ENCODE data around the gene SSTR1. TPM values are rescaled to one million over a fixed set of nuclear protein-coding genes. Genes with fewer than 3 reads are reported as not detected.

SSTR1 gene
- total RNA-seq, 2 experiments from 2014 or later = not detected

- H3K4me1 Mint-ChIP-seq = peaks cover 5% of the 10 kb centered on the region
- no peak overlapping the region for H3K4me3 Mint-ChIP-seq
- H3K27me3 Mint-ChIP-seq = no peaks in the 10 kb centered on the region
- H3K36me3 Mint-ChIP-seq = no peaks in the 10 kb centered on the region
- H3K9me3 Mint-ChIP-seq = no peaks in the 10 kb centered on the region
- no peak overlapping the region for H3K27ac Mint-ChIP-seq
- DNase-seq = no peak
Observed at GRCh38 chr14:38197784-38198335, 9.8 kb upstream of the SSTR1 start.

- Mint-ChIP-seq H3K27ac (no peak overlapping the region), H3K4me1 (peaks cover 5% of the 10 kb centered on the region), H3K9me3 (no peaks in the 10 kb centered on the region), H3K4me3 (no peak overlapping the region), H3K36me3 (no peaks in the 10 kb centered on the region), H3K27me3 (no peaks in the 10 kb centered on the region)
- no peak for DNase-seq
Observed at GRCh38 chr14:38198425-38198824, 9.3 kb upstream of the SSTR1 start.

- Mint-ChIP-seq H3K9me3 (no peaks in the 10 kb centered on the region), H3K4me3 (no peak overlapping the region), H3K27ac (no peak overlapping the region), H3K4me1 (peaks cover 5% of the 10 kb centered on the region), H3K27me3 (no peaks in the 10 kb centered on the region), H3K36me3 (no peaks in the 10 kb centered on the region)
- DNase-seq = no peak
Observed at GRCh38 chr14:38199076-38199475, 8.6 kb upstream of the SSTR1 start.

GRCh38 chr14:38199739-38200138 lies 8.0 kb upstream of the SSTR1 start:
- Mint-ChIP-seq H3K36me3 (no peaks in the 10 kb centered on the region), H3K9me3 (no peaks in the 10 kb centered on the region), H3K27me3 (no peaks in the 10 kb centered on the region), H3K4me1 (peaks cover 5% of the 10 kb centered on the region), H3K27ac (no peak overlapping the region), H3K4me3 (no peak overlapping the region)
- DNase-seq = no peak

- no peaks in the 10 kb centered on the region for H3K36me3 Mint-ChIP-seq
- peaks cover 5% of the 10 kb centered on the region for H3K4me1 Mint-ChIP-seq
- H3K4me3 Mint-ChIP-seq = no peak overlapping the region
- H3K27ac Mint-ChIP-seq = no peak overlapping the region
- H3K27me3 Mint-ChIP-seq = no peaks in the 10 kb centered on the region
- no peak for DNase-seq
- H3K9me3 Mint-ChIP-seq = peaks cover 2% of the 10 kb centered on the region
Observed at GRCh38 chr14:38201137-38201828, 6.4 kb upstream of the SSTR1 start.

- H3K36me3 Mint-ChIP-seq = peaks cover 5% of the 10 kb centered on the region
- peaks cover 2% of the 10 kb centered on the region for H3K9me3 Mint-ChIP-seq
- H3K4me1 Mint-ChIP-seq = no peaks in the 10 kb centered on the region
- DNase-seq = no peak
- peaks cover 12% of the 10 kb centered on the region for H3K27me3 Mint-ChIP-seq
- no peak overlapping the region for H3K27ac Mint-ChIP-seq
- H3K4me3 Mint-ChIP-seq = no peak overlapping the region
Observed at GRCh38 chr14:38202444-38203191, 5.1 kb upstream of the SSTR1 start.

- peaks cover 2% of the 10 kb centered on the region for H3K9me3 Mint-ChIP-seq
- peaks cover 5% of the 10 kb centered on the region for H3K36me3 Mint-ChIP-seq
- no peak overlapping the region for H3K27ac Mint-ChIP-seq
- DNase-seq = no peak
- H3K27me3 Mint-ChIP-seq = peaks cover 26% of the 10 kb centered on the region
- H3K4me1 Mint-ChIP-seq = peaks cover 10% of the 10 kb centered on the region
- no peak overlapping the region for H3K4me3 Mint-ChIP-seq
Observed at GRCh38 chr14:38203929-38204718, 3.6 kb upstream of the SSTR1 start.

GRCh38 chr14:38204719-38205115 lies 3.0 kb upstream of the SSTR1 start:
- Mint-ChIP-seq H3K9me3 (peaks cover 2% of the 10 kb centered on the region), H3K4me3 (no peak overlapping the region), H3K27me3 (peaks cover 31% of the 10 kb centered on the region), H3K4me1 (peaks cover 13% of the 10 kb centered on the region), H3K27ac (no peak overlapping the region), H3K36me3 (peaks cover 5% of the 10 kb centered on the region)
- no peak for DNase-seq

GRCh38 chr14:38205119-38205813 lies 2.4 kb upstream of the SSTR1 start:
- H3K4me3 Mint-ChIP-seq = no peak overlapping the region
- H3K4me1 Mint-ChIP-seq = peaks cover 14% of the 10 kb centered on the region
- peaks cover 36% of the 10 kb centered on the region for H3K27me3 Mint-ChIP-seq
- no peak for DNase-seq
- H3K36me3 Mint-ChIP-seq = peaks cover 5% of the 10 kb centered on the region
- H3K27ac Mint-ChIP-seq = no peak overlapping the region
- peaks cover 2% of the 10 kb centered on the region for H3K9me3 Mint-ChIP-seq

- no peak overlapping the region for H3K4me3 Mint-ChIP-seq
- H3K9me3 Mint-ChIP-seq = peaks cover 2% of the 10 kb centered on the region
- H3K27ac Mint-ChIP-seq = no peak overlapping the region
- DNase-seq = no peak
- H3K4me1 Mint-ChIP-seq = peaks cover 18% of the 10 kb centered on the region
- peaks cover 5% of the 10 kb centered on the region for H3K36me3 Mint-ChIP-seq
- H3K27me3 Mint-ChIP-seq = peaks cover 45% of the 10 kb centered on the region
Observed at GRCh38 chr14:38205949-38206665, 1.6 kb upstream of the SSTR1 start.

GRCh38 chr14:38206689-38207376 lies 871 bp upstream of the SSTR1 start:
- Mint-ChIP-seq H3K4me1 (peaks cover 19% of the 10 kb centered on the region), H3K9me3 (peaks cover 2% of the 10 kb centered on the region), H3K27ac (no peak overlapping the region), H3K27me3 (peaks cover 52% of the 10 kb centered on the region), H3K36me3 (peaks cover 5% of the 10 kb centered on the region), H3K4me3 (no peak overlapping the region)
- no peak for DNase-seq

GRCh38 chr14:38207377-38207735 lies 348 bp upstream of the SSTR1 start:
- no peak overlapping the region for H3K27ac Mint-ChIP-seq
- H3K27me3 Mint-ChIP-seq = peaks cover 57% of the 10 kb centered on the region
- no peak for DNase-seq
- no peak overlapping the region for H3K4me3 Mint-ChIP-seq
- H3K36me3 Mint-ChIP-seq = peaks cover 5% of the 10 kb centered on the region
- H3K4me1 Mint-ChIP-seq = peaks cover 20% of the 10 kb centered on the region
- H3K9me3 Mint-ChIP-seq = peaks cover 2% of the 10 kb centered on the region

- peaks cover 2% of the 10 kb centered on the region for H3K9me3 Mint-ChIP-seq
- peaks cover 5% of the 10 kb centered on the region for H3K36me3 Mint-ChIP-seq
- H3K4me1 Mint-ChIP-seq = peaks cover 20% of the 10 kb centered on the region
- H3K4me3 Mint-ChIP-seq = peak overlapping the region; percentile 72
- peaks cover 66% of the 10 kb centered on the region for H3K27me3 Mint-ChIP-seq
- no peak overlapping the region for H3K27ac Mint-ChIP-seq
- peak; percentile 35 for DNase-seq
Observed at GRCh38 chr14:38208618-38209562, 1.2 kb downstream of the SSTR1 start.

All from activated naive CD8-positive, alpha-beta T cell treated with anti-CD3 and anti-CD28 coated beads for 36 hours (primary cell).